Astrocyte of the hippocampus (primary cell): ENCODE measurements around the gene WARS2.
A peak's percentile ranks its signal among the peaks of the same experiment; 100 is the strongest.
"Not testable (repeated sequence)": the region's sequence is repeated elsewhere in the genome, so short reads cannot be mapped to it uniquely, and the experiment has no call there.

Experiments
- DNase-seq: peaks from one replicate; pipeline ENCODE4 v3.0.0; 2011; ENCODE audit warnings: low read depth, low spot score

WARS2 gene

DNA sequence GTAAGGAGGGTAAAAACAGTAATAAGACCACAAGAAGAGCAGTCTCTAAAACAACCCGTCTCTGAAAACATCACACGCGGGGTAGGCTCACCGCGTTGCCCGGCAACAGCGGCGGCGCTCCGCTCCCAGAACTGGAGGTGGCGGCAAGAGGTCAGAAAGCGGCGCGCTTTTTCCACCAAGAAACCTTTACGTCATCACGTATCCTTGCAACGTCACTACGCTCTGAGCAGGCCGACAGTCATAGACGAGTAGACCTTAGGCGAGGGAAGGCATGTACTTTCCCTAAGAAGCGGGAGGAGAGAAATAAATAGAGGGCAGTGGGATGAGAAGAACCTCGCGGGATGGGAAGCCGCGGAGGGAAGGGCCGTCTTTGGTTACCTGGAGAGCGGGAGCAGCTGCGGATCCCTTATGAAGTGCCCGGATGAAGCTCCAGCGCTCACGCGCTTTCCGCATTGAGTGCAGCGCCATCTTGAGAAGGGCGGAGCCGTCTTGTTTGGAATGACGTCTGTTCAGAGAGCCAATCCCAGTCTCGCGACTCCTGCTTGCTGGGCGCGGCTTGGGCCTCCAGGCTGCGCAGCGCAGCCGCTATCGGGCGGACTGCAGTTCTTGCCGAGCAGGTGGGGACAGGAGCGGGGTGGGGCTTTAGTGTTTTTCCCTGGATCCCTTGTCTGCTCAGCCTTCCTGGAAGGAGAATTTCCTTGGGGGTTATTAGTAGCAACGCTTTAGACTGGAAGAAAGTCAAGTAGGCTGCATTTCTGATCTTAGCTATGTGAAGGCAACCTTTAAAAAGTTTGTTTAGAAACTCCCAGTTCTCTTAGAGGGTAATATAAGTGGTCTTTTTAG lies at the start of gene WARS2:
Gene WARS2 (minus strand): TSS at position 477 of the 843 bp plus-strand sequence. CDS start 9 bp downstream, at position 468.
- DNase-seq = peak; percentile 99

GRCh38 chr1:119188926-119189325 lies 48.5 kb upstream of the WARS2 start:
- no peak for DNase-seq

DNA sequence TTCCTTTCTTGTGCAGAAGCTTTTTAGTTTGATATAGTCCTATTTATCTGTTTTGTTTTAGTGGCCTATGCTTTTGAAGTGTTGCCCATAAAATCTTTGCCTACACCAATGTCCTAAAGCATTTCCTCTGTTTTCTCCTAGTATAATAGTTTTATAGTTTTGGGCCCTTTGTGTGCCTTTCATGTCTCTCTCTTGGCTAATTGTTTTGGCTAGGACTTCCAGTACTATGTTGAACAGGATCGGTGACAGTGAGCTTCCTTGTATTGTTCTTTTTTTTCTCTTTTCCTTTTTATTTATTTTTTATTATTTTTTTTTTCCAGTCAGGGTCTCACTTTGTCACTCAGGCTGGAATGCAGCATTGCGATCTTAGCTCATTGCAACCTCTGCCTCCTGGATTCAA lies 47.0 kb upstream of the WARS2 start:
- DNase-seq = no peak

DNA sequence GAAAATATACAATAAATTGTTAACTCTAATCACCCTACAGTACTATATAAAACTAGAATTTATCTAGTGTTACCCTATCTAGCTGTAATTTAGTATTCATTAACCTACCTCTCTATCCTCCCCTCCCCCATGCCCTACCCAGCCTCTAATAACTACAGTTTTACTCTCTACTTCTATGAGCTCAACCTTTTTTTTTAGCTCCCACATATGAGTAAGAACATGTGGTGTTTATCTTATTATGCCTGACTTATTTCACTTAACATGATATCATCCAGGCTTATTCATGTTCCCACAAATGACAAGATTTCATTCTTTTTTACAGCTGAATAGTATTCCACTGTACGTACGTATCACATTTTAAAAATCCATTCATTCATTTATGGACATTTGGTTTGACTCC lies 46.0 kb upstream of the WARS2 start:
- no peak for DNase-seq

- no peak for DNase-seq
Measured at GRCh38 chr1:119184972-119185371, 44.5 kb upstream of the WARS2 start.

GRCh38 chr1:119181218-119181617 lies 40.8 kb upstream of the WARS2 start:
- DNase-seq = no peak

DNA sequence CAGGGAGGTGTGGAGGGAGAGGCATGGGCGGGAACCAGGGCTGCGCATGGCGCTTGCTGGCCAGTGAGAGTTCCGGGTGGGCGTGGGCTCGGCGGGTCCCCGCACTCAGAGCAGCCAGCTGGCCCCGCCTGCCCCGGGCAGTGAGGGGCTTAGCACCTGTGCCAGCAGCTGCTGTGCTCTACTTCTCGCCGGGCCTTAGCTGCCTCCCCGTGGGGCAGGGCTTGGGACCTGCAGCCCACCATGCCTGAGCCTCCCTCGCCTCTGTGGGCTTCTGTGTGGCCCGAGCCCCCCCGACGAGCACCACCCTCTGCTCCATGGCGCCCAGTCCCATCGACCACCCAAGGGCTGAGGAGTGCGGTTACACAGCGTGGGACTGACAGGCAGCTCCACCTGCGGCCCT lies 38.6 kb upstream of the WARS2 start:
- no peak for DNase-seq

DNA sequence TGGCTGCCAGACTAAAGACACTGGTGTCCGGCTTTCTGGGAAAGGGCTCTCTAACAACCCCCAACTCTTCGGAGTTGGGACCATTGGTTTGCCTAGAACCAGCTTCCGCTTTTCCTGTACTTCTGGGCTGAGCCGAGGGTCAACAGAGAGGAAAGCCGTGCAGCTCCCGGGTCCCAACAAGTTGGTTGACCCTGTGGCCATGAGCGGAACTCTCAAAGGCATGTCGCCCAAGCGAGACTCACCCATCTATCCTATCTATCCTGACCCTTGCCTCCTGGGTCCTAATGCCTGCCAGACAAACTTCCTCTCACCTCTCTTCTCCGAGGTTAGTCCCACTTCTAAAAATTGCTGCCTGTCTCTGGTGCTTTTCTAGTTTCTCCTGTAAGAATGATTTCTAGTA lies 32.5 kb upstream of the WARS2 start:
- DNase-seq = not testable (repeated sequence)

GRCh38 chr1:119171381-119172010 lies 31.0 kb upstream of the WARS2 start:
- DNase-seq = not testable (repeated sequence)

DNA sequence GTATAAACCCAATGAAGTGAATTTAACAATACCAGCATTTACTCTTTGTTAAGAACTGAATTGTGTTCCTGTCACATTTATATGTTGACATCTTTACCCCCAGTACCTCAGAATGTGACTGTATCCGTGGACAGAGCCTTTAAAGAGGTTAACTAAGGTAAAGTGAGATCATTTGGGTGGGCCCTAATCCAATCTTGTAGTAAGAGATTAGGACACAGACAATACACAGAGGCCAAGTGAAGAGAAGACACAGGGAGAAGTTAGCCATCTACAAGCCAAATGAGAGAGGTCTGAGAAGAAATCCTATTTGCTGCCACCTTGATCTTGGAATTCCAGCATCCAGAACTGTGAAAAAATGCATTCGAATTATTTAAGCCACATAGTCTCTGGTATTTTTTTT lies 22.9 kb upstream of the WARS2 start:
- no peak for DNase-seq

- no peak for DNase-seq
Measured at GRCh38 chr1:119160866-119161265, 20.4 kb upstream of the WARS2 start.

GRCh38 chr1:119160409-119160808 lies 20.0 kb upstream of the WARS2 start:
- DNase-seq = no peak

- no peak for DNase-seq
Measured at GRCh38 chr1:119159966-119160365, 19.5 kb upstream of the WARS2 start.

DNA sequence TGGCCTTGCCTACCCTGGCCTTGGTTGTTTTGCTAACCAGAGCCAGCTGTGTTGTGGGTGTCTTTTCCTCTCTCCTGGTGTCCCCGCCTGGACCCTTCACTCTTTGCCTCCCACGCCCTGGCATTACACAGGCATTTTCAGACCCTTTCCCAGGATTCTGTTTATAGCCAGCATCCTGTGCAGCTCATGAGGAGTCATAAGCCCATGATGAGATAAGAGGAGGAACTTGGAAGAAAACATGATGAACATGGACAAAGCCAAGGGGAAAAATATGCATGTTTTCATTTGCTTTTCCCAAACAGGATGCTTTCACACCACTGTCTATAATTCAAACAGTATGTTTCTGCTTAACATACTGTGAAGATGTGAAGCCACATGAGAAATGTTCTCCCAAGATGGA lies 18.7 kb upstream of the WARS2 start:
- DNase-seq = no peak

DNA sequence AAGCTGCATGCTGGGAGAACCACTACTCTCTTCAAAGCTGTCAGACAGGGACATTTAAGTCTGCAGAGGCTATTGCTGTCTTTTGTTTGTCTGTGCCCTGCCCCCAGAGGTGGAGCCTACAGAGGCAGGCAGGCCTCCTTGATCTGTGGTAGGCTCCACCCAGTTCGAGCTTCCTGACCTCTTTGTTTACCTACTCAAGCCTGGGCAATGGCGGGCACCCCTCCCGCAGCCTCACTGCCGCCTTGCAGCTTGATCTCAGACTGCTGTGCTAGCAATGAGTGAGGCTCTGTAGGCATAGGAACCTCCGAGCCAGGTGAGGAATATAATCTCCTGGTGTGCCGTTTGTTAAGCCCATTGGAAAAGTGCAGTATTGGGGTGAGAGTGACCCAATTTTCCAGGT lies 16.3 kb upstream of the WARS2 start:
- DNase-seq = not testable (repeated sequence)

DNA sequence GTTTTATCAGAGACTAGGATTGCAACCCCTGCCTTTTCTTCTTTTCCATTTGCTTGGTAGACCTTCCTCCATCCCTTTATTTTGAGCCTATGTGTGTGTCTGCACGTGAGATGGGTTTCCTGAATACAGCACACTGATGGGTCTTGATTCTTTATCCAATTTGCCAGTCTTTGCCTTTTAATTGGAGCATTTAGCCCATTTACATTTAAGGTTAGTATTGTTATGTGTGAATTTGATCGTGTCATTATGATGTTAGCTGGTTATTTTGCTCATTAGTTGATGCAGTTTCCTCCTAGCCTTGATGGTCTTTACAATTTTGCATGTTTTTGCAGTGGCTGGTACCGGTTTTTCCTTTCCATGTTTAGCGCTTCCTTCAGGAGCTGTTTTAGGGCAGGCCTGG lies 14.6 kb upstream of the WARS2 start:
- not testable (repeated sequence) for DNase-seq

- no peak for DNase-seq
Measured at GRCh38 chr1:119150150-119150549, 9.7 kb upstream of the WARS2 start.

GRCh38 chr1:119147661-119148090 lies 7.2 kb upstream of the WARS2 start:
- DNase-seq = no peak

GRCh38 chr1:119146466-119146865 lies 6.0 kb upstream of the WARS2 start:
- no peak for DNase-seq

GRCh38 chr1:119144813-119145212 lies 4.4 kb upstream of the WARS2 start:
- no peak for DNase-seq

DNA sequence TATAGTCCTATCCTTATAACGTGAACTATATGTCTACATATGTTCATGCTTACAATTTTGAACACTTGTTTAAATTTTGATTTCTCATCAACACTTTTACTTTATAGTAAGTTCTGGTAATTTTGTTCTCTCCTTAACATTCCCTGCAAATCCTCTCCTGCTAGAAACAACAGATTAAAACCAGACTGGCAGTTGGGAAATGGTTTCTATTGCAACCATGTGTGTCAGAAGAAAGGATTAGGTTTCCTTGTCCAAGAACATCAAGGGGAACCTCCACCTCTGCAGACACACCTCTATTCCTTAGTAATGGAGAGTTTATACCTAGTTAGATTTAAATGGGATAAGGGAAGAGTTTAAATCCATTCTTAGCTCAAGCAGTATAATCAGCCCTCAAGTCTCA lies 3.3 kb upstream of the WARS2 start:
- DNase-seq = no peak

GRCh38 chr1:119141660-119142059 lies 1.2 kb upstream of the WARS2 start:
- DNase-seq = no peak

GRCh38 chr1:119141020-119141424 lies 569 bp upstream of the WARS2 start:
- DNase-seq = no peak
